KMS-11 (cell line): ENCODE data around the gene GABRA6.

Experiments
- H2AFZ ChIP-seq: fragments of 200-600 bp; sonication (generic); 2 replicates; pipeline ENCODE4 v1.6.1; 2016; ENCODE audit warnings: antibody characterized with exemption, mixed run types, low read depth
- H3K27ac ChIP-seq: fragments of 200-600 bp; sonication (generic); 2 replicates; pipeline ENCODE4 v1.6.1; 2016; ENCODE audit warnings: mild to moderate bottlenecking, mixed run types
- H3K27me3 ChIP-seq: fragments of 200-600 bp; sonication (generic); 2 replicates; pipeline ENCODE4 v1.6.1; 2017; ENCODE audit warnings: mild to moderate bottlenecking, low read depth, mixed run types, moderate library complexity; ENCODE audit not compliant: insufficient read depth
- H3K36me3 ChIP-seq: fragments of 200-600 bp; sonication (generic); 2 replicates; pipeline ENCODE4 v1.6.1; 2017; ENCODE audit warnings: mild to moderate bottlenecking, mixed run types; ENCODE audit not compliant: insufficient read depth
- H3K4me1 ChIP-seq: fragments of 200-600 bp; sonication (generic); 2 replicates; pipeline ENCODE4 v1.6.1; 2016; ENCODE audit warnings: mild to moderate bottlenecking, low read depth, mixed run types; ENCODE audit not compliant: poor library complexity, severe bottlenecking
- H3K4me2 ChIP-seq: fragments of 200-600 bp; sonication (generic); 2 replicates; pipeline ENCODE4 v1.7.0; 2016; ENCODE audit warnings: mild to moderate bottlenecking, mixed run types
- H3K4me3 ChIP-seq: fragments of 200-600 bp; sonication (generic); IDR thresholded peaks from 2 replicates; pipeline ENCODE4 v1.6.1; 2017; ENCODE audit warnings: low read depth, low read length, mixed read lengths; ENCODE audit not compliant: insufficient read depth
- H3K79me2 ChIP-seq: fragments of 200-600 bp; sonication (generic); 2 replicates; pipeline ENCODE4 v1.6.1; 2016; ENCODE audit warnings: low read depth, mixed run types; ENCODE audit not compliant: insufficient read depth
- H3K9ac ChIP-seq: fragments of 200-600 bp; sonication (generic); 2 replicates; pipeline ENCODE4 v1.6.1; 2016; ENCODE audit warnings: mild to moderate bottlenecking, mixed run types
- H4K20me1 ChIP-seq: fragments of 200-600 bp; sonication (generic); 2 replicates; pipeline ENCODE4 v1.6.1; 2016; ENCODE audit warnings: mild to moderate bottlenecking, mixed run types; ENCODE audit not compliant: insufficient read depth
- CTCF ChIP-seq: fragments of 200-600 bp; sonication (generic); conservative IDR thresholded peaks from 2 replicates; pipeline ENCODE4 v1.6.1; 2017; ENCODE audit warnings: low read depth, mild to moderate bottlenecking, antibody characterized with exemption, low read length, moderate library complexity, mixed read lengths

GABRA6 gene

DNA sequence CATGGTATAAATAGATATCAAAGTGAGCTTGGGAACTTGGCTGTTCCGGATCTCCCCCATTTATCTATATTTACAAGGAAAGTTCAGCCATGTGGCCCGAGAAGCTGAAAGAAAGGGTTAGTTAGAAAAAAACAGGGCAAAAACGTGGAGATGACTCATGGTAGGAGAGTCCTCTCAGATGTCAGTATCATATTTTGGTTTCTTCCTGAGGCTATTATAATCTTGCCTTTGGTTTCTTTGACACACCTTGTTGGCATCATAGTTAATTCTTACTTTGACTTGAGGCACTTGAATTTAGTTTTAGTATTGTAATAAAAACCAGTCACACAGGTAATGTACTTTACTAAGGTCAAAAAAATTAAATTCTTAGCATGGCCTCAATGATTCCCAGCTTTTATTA is 59.9 kb downstream of the GABRA6 start:
- no peaks in the 10 kb centered on the region for H3K36me3 ChIP-seq
- no peak overlapping the region for H3K27ac ChIP-seq
- no peak overlapping the region for H2AFZ ChIP-seq
- no peak overlapping the region for H3K4me2 ChIP-seq
- no peaks in the 10 kb centered on the region for H3K79me2 ChIP-seq
- H3K4me3 ChIP-seq: no peak overlapping the region
- TF ChIP-seq CTCF: no peak
- no peaks in the 10 kb centered on the region for H3K4me1 ChIP-seq
- no peak overlapping the region for H3K9ac ChIP-seq
- H3K27me3 ChIP-seq: no peaks in the 10 kb centered on the region
- no peaks in the 10 kb centered on the region for H4K20me1 ChIP-seq

DNA sequence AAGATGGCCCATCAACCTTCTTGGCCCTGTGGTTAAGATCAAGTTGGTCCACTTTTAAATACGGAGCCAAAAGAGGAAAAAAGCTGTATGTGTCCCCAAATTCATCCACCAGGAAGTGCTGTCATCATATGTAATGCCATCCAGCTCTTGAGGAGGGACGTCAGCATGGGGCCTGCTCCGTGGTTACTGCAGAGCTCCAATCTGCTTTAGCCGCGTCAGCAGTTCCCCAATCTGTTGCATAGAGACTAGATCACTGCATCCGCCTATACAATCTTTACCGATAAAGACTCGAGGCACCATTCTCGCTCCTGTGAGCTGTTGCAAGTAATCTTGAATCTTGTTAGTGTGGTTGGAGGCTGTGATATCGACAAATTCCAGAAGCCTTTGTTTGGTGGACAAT is 65.7 kb downstream of the GABRA6 start:
- TF ChIP-seq CTCF: no peak

More for the DNA sequence above, 65.7 kb downstream of the GABRA6 start:
- Histone ChIP-seq H2AFZ (no peak overlapping the region), H3K27me3 (no peaks in the 10 kb centered on the region), H3K79me2 (no peaks in the 10 kb centered on the region), H3K4me3 (no peak overlapping the region), H4K20me1 (no peaks in the 10 kb centered on the region), H3K4me2 (no peak overlapping the region), H3K4me1 (no peaks in the 10 kb centered on the region), H3K36me3 (no peaks in the 10 kb centered on the region), H3K27ac (no peak overlapping the region), H3K9ac (no peak overlapping the region)
